Measurements from ENCODE around the gene IGSF21.

Gene IGSF21

GRCh38 chr1:18307329-18307898, 199.8 kb downstream of the IGSF21 start:
- DNase-seq, result no peak

GRCh38 chr1:18309552-18310155, 202.1 kb downstream of the IGSF21 start:
- DNase-seq, result no peak

GRCh38 chr1:18312961-18313360, 205.4 kb downstream of the IGSF21 start:
- DNase-seq, result no peak

- DNase-seq, result no peak
Measured at GRCh38 chr1:18313523-18313922, 205.9 kb downstream of the IGSF21 start.

GRCh38 chr1:18314399-18314798, 206.8 kb downstream of the IGSF21 start:
- DNase-seq, result no peak

GRCh38 chr1:18315449-18315848, 207.9 kb downstream of the IGSF21 start:
- DNase-seq, result no peak

GRCh38 chr1:18316764-18317163, 209.2 kb downstream of the IGSF21 start:
- DNase-seq, result no peak

GRCh38 chr1:18319099-18319498, 211.5 kb downstream of the IGSF21 start:
- DNase-seq, result no peak

- no peak for DNase-seq
Measured at GRCh38 chr1:18320051-18320450, 212.5 kb downstream of the IGSF21 start.

GRCh38 chr1:18322368-18323032, 214.9 kb downstream of the IGSF21 start:
- DNase-seq, result no peak

- DNase-seq, result no peak
Measured at GRCh38 chr1:18323259-18323658, 215.7 kb downstream of the IGSF21 start.

GRCh38 chr1:18324246-18324645, 216.6 kb downstream of the IGSF21 start:
- DNase-seq, result no peak

- no peak for DNase-seq
Measured at GRCh38 chr1:18325136-18325535, 217.5 kb downstream of the IGSF21 start.

- peak; percentile 48 for DNase-seq
Measured at GRCh38 chr1:18326211-18326897, 218.8 kb downstream of the IGSF21 start.

- DNase-seq, result no peak
Measured at GRCh38 chr1:18327650-18328049, 220.1 kb downstream of the IGSF21 start.

- DNase-seq, result no peak
Measured at GRCh38 chr1:18328803-18329202, 221.2 kb downstream of the IGSF21 start.

- no peak for DNase-seq
Measured at GRCh38 chr1:18329469-18330253, 222.1 kb downstream of the IGSF21 start.

- DNase-seq, result no peak
Measured at GRCh38 chr1:18332576-18332975, 225.0 kb downstream of the IGSF21 start.

GRCh38 chr1:18333220-18333619, 225.6 kb downstream of the IGSF21 start:
- no peak for DNase-seq

- no peak for DNase-seq
Measured at GRCh38 chr1:18336801-18337200, 229.2 kb downstream of the IGSF21 start.

GRCh38 chr1:18337757-18338156, 230.2 kb downstream of the IGSF21 start:
- DNase-seq, result no peak

GRCh38 chr1:18339161-18339560, 231.6 kb downstream of the IGSF21 start:
- DNase-seq, result no peak

- no peak for DNase-seq
Measured at GRCh38 chr1:18340158-18340764, 232.7 kb downstream of the IGSF21 start.
